Measurements from ENCODE around the gene TAP1.
A peak's percentile ranks its signal among the peaks of the same experiment; 100 is the strongest.
"Not testable (repeated sequence)": the region's sequence is repeated elsewhere in the genome, so short reads cannot be mapped to it uniquely, and the experiment has no call there.

The TAP1 gene

GRCh38 chr6:32839356-32839755 lies 14.1 kb downstream of the TAP1 start:
- FAIRE-seq = no peak

GRCh38 chr6:32838114-32838958 lies 15.2 kb downstream of the TAP1 start, which contains the start of gene TAP2:
TAP2 (minus strand) TSS chr6:32838739; CDS start chr6:32838233, 506 bp downstream.
- FAIRE-seq = no peak

GRCh38 chr6:32837651-32838113 lies 15.8 kb downstream of the TAP1 start:
- FAIRE-seq = no peak

GRCh38 chr6:32836873-32837272 lies 16.6 kb downstream of the TAP1 start:
- no peak for FAIRE-seq

- no peak for FAIRE-seq
Measured at GRCh38 chr6:32835167-32835893, 18.2 kb downstream of the TAP1 start.

GRCh38 chr6:32833664-32834063 lies 19.8 kb downstream of the TAP1 start:
- FAIRE-seq = no peak

GRCh38 chr6:32832535-32832934 lies 21.0 kb downstream of the TAP1 start:
- FAIRE-seq = no peak

GRCh38 chr6:32830936-32831335 lies 22.6 kb downstream of the TAP1 start:
- FAIRE-seq = no peak

- no peak for FAIRE-seq
Measured at GRCh38 chr6:32830017-32830416, 23.5 kb downstream of the TAP1 start.

- FAIRE-seq = no peak
Measured at GRCh38 chr6:32829495-32829894, 24.0 kb downstream of the TAP1 start.

GRCh38 chr6:32827025-32827424 lies 26.5 kb downstream of the TAP1 start:
- no peak for FAIRE-seq

GRCh38 chr6:32825966-32826365 lies 27.5 kb downstream of the TAP1 start:
- peak; percentile 25 for FAIRE-seq

GRCh38 chr6:32819729-32820128 lies 33.8 kb downstream of the TAP1 start:
- no peak for FAIRE-seq

- no peak for FAIRE-seq
Measured at GRCh38 chr6:32818867-32819266, 34.6 kb downstream of the TAP1 start.

GRCh38 chr6:32816746-32817204 lies 36.7 kb downstream of the TAP1 start, which contains the start of gene HLA-DOB:
HLA-DOB (minus strand) TSS chr6:32817002; CDS start chr6:32816951, 51 bp downstream.
- peak; percentile 74 for FAIRE-seq

GRCh38 chr6:32815996-32816395 lies 37.5 kb downstream of the TAP1 start:
- no peak for FAIRE-seq

GRCh38 chr6:32815115-32815514 lies 38.4 kb downstream of the TAP1 start:
- no peak for FAIRE-seq

- no peak for FAIRE-seq
Measured at GRCh38 chr6:32814145-32814544, 39.4 kb downstream of the TAP1 start.

GRCh38 chr6:32809171-32809570 lies 44.3 kb downstream of the TAP1 start:
- peak; percentile 22 for FAIRE-seq

- FAIRE-seq = no peak
Measured at GRCh38 chr6:32807020-32807580, 46.4 kb downstream of the TAP1 start.

- not testable (repeated sequence) for FAIRE-seq
Measured at GRCh38 chr6:32805404-32805803, 48.1 kb downstream of the TAP1 start.

GRCh38 chr6:32803416-32803815 lies 50.1 kb downstream of the TAP1 start:
- FAIRE-seq = no peak

- FAIRE-seq = no peak
Measured at GRCh38 chr6:32799740-32800139, 53.8 kb downstream of the TAP1 start.
